ENCODE results near the gene CNN2. TPM values are rescaled to one million over a fixed set of nuclear protein-coding genes. Genes with fewer than 3 reads are reported as not detected.

Gene CNN2
- total and polyA plus RNA-seq, 2 donors (not counting 1 experiment from before 2014, with no cell fraction given) = 198 to 301 TPM

GRCh38 chr19:995051-995827 lies 31.2 kb upstream of the CNN2 start:
- ChIA-PET POLR2A (interaction anchor here (0.7 to 1.4 kb wide), 3 partner anchors 10 to 88 kb away, joined by 3 to 4 read pairs (median 4); no protein-coding TSS in a partner anchor), CTCF (interaction anchor here (0.6 to 2.4 kb wide), 4 partner anchors 11 to 224 kb away, joined by 3 to 11 read pairs (median 4); partner anchors contain the start of gene WDR18)
- ATAC-seq (ENCODE audit: low read depth) (no peak), DNase-seq (no peak)
- Histone ChIP-seq H3K36me3 (replicated peaks in 1 of 2; ENCODE audit: control extremely low read depth in 1 of 2, control insufficient read depth in 1 of 2, extremely low read depth in 1 of 2, insufficient read depth in 2 of 2, low read length in 1 of 2) (peaks cover 0 to 15% of the 10 kb centered on the region in 2 experiments), H3K9ac (ENCODE audit: low read length) (no peak overlapping the region), H3K4me1 (ENCODE audit: control insufficient read depth in 2 of 2, insufficient read depth in 2 of 2, low read length in 2 of 2) (peaks cover 10 to 11% of the 10 kb centered on the region in 2 donors), H2AFZ (ENCODE audit: insufficient read depth, low read depth, low read length, poor library complexity, severe bottlenecking) (no peak overlapping the region), H3K9me3 (ENCODE audit: control extremely low read depth in 1 of 3, control insufficient read depth in 2 of 3, insufficient read depth in 1 of 3, low read length in 2 of 3) (peaks cover 0 to 6% (median 0%) of the 10 kb centered on the region in 3 donors), H3K27ac (ENCODE audit: low read length in 2 of 2) (no peak overlapping the region), H3K27me3 (replicated peaks in 1 of 4; ENCODE audit: control extremely low read depth in 1 of 4, control insufficient read depth in 3 of 4, insufficient read depth in 4 of 4, low read length in 3 of 4) (peaks cover 0 to 45% (median 22%) of the 10 kb centered on the region in 4 experiments), H3K79me2 (ENCODE audit: control insufficient read depth, insufficient read depth, low read length) (no peaks in the 10 kb centered on the region), H3K4me3 (ENCODE audit: control extremely low read depth in 1 of 5, extremely low read depth in 1 of 5, insufficient read depth in 1 of 5, low read depth in 2 of 5, low read length in 4 of 5) (no peak overlapping the region), H4K20me1 (ENCODE audit: control insufficient read depth, insufficient read depth, low read length, poor library complexity, severe bottlenecking) (peaks cover 8% of the 10 kb centered on the region), H3K4me2 (replicated peaks; ENCODE audit: low read depth, low read length, poor library complexity, severe bottlenecking) (peak overlapping the region; percentile 57)
- TF ChIP-seq EZH2 (IDR thresholded peaks at IDR 0.05; ENCODE audit: borderline replicate concordance, insufficient read depth, low read depth, low read length, poor library complexity, severe bottlenecking) = no peak
- no peak for TF ChIP-seq CTCF (IDR thresholded peaks at IDR 0.05)
- Mint-ChIP-seq H3K4me1 (peaks cover 7% of the 10 kb centered on the region), H3K9me3 (ENCODE audit: insufficient read depth) (no peaks in the 10 kb centered on the region), H3K4me3 (no peak overlapping the region), H3K27ac (no peak overlapping the region), H3K27me3 (peaks cover 21% of the 10 kb centered on the region)
- WGBS (ENCODE audit: insufficient coverage) = 78% methylated on average over 23 of the region's 26 CpGs
- intact Hi-C loops (cut with micrococcal nuclease) = no loop called here

Data from B cell (primary cell).